Cerebellar cortex (tissue), 1 donor: ENCODE measurements around the gene ATP7A.
"Not testable (repeated sequence)": the region's sequence is repeated elsewhere in the genome, so short reads cannot be mapped to it uniquely, and the experiment has no call there.

ENCODE experiments used
- DNase-seq: peaks from one replicate; pipeline ENCODE4 v3.0.0-alpha.2; 2015; ENCODE audit warnings: low spot score

Gene ATP7A

DNA sequence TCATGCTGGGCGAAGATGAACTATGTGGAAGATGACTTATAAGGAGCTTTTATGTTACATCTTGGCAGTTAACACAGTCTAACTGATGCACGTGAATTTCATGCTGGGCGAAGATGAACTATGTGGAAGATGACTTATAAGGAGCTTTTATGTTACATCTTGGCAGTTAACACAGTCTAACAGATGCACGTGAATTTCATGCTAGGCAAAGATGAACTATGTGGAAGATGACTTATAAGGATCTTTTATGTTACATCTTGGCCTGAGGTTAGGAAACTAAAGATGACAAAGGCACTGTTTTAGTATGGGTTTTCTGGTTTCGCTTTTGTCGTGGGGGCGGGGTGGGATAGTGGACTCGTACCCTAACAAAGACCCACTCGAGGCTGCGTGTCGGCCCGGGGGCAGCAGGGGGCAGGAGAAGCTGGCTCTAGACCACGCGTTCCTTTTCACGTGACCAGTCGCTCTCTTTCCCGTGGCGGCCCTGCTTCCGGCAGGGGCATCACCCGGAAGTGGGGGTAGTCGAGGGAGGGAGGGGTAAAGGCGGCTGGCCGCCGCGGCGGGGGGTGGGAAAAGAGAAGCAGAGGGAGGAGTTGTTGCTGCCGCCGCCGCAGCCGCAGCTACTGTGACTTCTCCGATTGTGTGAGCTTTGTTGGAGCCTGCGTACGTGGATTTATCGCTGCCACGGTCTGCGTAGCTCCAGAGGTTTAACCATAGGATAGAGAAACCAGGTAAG, at the start of gene ATP7A:
TSS of gene ATP7A (plus strand) at position 586 of the 733 bp plus-strand sequence. CDS start 60,949 bp downstream, outside the sequence.
- DNase-seq: peak; percentile 70

DNA sequence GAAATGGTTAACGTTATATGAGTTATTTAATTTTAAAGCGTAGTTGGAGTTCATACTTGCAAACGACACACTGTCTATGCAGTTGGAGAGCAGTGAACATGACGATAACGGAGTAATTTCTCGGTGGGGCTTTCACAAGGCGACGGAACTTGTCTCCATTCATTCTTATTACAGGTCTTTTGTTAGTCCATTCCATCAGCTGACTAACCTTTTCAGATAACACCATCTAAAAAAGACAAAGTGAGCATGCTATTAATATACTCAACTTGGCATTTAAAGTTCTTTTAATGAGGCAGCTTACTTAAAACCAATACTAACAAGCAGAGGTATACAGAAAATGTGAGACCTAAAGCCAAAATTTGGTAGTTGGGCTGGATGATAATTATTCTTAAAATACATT, 35.1 kb upstream of the ATP7A start:
- DNase-seq: no peak

DNA sequence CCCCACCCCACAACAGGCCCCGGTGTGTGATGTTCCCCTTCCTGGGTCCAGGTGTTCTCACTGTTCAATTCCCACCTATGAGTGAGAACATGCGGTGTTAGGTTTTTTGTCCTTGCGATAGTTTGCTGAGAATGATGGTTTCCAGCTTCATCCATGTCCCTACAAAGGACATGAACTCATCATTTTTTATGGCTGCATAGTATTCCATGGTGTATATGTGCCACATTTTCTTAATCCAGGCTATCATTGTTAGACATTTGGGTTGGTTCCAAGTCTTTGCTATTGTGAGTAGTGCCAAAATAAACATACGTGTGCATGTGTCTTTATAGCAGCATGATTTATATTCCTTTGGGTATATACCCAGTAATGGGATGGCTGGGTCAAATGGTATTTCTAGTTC, 29.1 kb upstream of the ATP7A start:
- not testable (repeated sequence) for DNase-seq

DNA sequence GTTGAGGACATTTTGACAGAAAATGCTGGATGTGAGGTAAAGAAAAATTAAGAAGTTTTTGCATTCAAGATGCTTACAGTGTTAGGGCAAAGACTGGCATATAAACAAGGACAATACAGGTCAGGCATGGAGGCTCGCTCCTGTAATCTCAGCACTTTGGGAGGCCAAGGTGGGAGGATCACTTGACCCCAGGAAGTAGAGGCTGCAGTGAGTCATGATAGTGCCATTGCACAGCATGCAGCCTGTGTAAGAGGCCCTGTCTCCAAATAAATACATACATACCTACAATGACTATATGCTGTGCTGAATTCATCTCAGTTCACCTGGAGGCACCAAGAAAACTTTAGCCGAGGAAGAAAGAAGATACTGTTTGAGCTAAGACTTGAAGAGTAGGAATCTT, 17.6 kb upstream of the ATP7A start:
- DNase-seq: no peak

DNA sequence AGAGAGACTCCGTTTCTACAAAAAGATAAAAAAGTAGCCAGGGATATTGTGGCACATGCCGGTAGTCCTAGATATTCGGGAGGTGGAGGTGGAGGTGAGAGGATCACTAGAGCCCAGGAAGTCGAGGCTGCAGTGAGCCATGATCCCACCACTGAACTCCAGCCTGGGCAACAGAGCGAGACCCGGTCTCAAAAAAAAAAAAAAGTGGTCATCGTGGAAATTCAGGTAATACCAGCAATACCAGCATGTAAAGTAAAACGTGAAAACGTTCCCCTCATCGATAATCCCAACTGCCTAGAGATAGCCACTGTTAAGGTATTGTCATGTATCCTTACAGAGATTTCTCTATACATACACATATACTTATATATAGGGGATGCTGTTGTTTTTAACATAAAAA, 16.8 kb upstream of the ATP7A start:
- no peak for DNase-seq

DNA sequence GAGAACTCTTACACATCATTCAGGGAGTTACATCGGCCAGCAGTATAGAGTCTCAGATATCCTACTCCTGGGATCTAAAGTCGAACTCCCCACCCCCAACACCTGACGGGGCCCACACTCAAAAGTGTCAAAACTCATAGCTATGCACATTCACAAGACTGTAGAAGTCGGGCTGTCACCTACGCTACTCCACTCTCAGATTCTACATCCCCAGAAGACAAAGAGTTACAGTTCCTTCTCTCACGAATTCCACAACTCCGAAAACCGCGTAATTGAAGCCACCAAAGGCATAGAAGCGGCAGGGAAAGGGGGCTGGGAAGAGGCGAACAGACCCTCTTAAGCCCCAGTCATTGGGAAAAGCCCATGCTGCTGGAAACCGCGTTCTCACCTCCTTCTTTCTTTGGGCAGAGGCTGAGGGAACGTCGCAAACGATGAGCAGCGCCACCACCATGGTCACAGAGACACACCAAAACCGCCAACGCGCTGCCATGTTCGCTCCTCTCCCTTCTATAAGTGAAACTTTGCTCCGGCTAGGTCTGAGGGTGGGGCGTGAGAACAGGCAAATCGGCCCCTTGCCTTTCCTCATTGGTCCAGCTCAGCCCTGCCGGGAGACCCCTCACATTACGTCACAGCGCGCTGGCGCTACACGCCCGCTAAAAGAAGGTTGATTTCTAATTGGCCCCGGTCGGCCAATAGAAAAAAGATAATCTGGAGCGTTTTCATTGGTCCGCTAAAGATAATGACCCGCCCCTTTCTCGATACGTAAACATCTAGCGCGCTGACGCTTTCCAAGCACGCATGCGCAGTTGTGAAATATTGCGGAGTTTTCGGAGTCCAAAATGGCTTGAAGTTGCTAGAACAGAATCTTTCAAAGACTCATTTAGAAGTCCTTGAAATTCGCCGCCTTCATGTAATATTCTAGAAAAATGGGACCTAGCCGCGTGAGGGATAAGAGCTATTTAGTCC, 15.3 kb upstream of the ATP7A start, which contains the start of gene MAGT1:
TSS of gene MAGT1 (minus strand) at position 515 of the 966 bp plus-strand sequence. CDS start at position 490, 25 bp downstream.
- DNase-seq: peak; percentile 97

DNA sequence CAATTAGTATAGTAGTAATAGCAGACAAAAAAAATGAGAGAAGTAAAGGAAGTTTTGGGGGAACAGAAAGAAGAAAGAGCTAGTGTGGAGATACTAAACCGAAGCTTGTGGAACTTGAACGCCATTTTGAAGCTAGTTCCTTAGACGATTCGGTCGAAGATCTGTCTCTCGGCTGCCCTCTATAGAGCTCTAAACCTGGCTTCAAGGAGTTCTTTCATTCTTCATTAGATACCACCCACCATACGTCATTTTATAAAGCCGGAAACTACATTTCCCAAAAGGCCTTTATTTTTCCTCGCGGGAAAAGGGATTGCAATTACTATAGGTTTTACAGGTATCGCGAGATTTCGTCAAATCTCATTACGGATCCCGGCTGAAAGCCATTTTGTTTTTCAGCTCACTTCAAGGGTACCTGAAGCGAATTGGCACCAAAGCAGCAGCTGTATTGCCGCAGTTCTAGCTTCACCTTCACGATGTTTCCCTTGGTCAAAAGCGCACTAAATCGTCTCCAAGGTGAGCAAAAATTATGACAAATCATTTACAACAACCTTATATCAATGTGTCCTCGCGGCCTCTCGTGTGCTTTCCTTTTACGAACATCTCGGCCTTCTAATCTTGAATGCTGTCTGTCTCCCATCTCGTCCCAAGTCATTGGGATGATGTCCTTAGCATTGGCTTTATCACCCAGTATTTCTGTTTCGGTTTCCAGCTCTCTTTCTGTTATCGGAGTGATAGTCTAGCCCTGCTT, 11.2 kb upstream of the ATP7A start, which contains the start of gene COX7B:
TSS of gene COX7B (plus strand) at position 388 of the 748 bp plus-strand sequence. CDS start at position 474, 86 bp downstream.
- DNase-seq: peak; percentile 98

DNA sequence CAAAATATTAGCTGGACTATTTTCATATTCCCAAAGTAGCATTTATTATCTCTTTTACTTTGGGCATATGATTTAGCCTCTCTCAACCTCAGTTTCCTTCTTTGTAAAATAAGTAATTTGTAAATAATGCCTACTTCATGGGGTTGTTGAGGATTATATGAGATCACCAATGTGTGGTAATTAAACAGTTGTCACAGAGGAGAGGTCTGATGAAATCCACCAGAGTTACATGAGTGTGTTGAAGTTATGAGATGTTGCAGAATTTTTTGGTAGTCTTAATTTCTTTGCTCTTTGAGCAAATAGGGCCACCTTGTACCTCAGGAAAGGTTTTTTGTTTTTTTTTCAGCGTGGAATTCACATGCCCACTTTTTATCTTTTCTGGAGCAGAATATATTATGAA, 9.8 kb upstream of the ATP7A start:
- DNase-seq: no peak

DNA sequence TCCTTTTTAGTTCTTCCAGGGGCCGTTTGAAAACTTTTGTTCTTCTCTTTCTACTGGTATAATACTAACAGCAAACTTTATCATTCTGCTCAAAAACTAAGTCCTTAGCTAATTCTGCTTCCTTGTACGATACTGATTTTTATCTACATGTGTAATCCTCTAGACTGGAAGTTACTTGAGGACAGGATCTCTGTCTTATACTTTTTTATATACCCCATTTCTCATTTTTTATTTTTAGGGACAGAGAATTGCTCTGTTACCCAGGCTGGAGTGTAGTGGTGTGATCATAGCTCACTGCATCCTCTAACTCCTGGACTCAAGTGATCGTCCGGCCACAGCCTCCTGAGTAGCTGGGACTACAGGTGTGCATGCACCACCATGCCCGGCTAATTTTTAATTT, 9.0 kb upstream of the ATP7A start:
- no peak for DNase-seq

DNA sequence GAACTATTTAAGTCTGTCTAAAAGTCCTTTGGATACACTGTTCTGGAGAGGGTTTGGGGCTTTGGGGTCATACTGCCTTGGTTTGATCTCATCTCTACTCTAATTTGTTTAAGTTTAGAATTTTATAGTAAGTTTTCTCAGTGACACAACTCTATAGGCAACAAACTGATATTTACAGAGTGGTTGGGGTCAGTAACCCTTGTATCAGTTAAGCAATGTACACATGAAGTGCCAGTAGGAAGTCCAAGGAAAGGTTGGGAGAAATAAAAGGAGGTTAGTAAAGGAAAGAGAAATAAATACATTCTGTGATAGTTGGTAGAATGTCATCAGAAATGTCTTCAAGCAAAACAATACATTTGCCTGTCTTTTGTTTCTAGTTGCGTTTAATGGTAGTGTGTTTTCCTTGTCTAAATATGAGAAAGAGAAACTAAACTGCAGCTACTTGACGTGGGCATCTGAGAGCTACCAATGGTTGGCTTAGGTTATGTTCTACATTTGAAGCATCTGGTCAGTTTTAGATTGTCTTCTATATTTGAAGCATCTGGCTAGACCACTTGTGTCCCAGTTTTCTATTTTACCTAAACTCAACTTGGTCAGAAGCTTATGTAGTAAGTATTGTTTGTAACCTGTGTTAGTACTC, 6.9 kb downstream of the ATP7A start:
- DNase-seq: no peak

DNA sequence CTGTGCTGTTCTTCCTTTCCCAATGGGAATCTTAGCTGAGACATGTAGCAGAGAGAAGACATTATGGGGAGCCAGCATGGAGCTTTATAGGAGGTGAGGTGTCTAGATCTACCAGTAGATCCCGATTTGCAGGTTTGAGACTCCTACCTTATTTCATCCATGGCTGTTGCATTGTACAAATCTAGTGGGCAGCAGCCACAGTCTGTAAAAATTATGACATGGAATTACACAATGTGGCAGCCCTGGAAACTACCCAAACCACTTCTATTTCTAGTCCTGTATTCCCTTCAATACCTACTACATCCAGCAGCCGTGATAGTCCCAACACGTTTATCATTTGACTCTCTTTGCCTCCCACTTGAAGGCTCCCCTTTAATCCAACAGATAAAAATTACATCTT, 8.1 kb downstream of the ATP7A start:
- DNase-seq: no peak

DNA sequence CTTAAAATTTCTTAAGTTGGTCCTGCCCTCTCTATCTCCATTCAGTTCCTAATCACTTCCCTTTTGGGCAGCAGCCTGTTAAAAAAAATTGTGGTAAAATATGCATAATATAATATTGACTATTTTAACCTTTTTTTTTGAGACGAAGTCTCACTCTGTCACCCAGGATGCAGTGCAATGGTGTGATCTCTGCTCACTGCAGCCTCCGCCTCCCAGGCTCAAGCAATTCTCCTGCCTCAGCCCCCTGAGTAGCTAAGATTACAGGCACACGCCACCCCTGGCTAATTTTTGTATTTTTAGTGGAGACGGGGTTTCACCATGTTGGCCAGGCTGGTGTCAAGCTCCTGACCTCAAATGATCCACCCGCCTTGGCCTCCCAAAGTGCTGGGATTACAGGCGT, 8.9 kb downstream of the ATP7A start:
- DNase-seq: not testable (repeated sequence)

DNA sequence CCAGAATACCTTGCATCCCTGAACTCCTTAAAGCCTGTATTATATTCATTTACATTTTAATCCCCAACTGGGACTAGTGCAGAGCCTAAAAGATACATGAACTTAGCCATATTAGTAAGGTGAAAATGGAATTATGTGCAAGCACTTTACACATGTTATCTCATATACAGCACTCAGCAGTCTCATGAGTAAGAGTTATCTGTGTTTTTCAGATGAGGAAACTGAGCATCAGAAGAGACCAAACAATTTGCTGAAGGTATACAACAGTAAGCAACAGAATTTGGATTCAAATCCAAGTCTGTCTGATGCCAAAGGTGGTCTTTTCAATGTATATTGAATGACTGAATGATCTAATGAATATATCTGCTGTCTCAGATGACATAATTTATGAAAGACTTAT, 12.3 kb downstream of the ATP7A start:
- no peak for DNase-seq

DNA sequence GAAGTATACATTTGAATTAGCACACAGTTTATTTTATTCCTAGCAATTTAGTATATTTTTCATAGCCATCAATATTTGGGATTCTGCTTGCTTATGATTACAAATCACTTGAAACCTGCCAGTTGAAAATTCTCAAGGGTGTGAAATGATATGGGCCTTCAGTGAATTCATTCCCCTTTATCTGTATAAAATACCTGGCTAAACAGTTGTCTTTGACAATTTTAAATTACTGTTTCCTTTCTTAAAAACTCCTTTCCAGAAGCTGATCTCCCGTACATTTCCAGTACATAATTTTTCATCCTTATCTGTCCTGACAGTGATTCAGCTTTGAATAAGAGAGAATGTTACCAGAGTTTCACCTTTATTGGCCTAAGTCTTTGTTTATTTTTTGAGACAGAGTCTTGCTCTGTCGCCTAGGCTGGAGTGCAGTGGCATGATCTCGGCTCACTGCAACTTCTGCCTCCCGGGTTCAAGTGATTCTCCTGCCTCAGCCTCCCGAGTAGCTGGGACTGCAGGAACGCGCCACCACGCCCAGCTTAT, 13.9 kb downstream of the ATP7A start:
- no peak for DNase-seq

DNA sequence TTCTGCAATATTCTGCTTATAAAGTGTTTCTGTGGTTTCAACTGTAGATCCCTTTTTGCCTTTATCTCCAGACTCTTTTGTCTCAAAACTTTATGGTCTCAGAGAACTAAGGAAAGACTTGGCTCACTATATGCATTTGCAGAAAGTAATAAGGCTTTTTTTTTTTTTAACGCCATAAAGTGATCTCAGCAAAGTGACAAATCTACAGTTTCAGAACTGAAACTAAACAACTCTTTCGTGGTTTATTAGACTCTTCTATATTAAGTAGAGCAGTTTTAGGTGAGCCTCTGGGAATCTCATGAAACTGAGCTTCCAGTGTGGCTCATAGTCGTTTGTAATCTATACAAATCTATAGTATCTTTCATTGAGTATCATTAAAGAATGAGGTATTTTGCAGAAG, 15.3 kb downstream of the ATP7A start:
- DNase-seq: no peak

DNA sequence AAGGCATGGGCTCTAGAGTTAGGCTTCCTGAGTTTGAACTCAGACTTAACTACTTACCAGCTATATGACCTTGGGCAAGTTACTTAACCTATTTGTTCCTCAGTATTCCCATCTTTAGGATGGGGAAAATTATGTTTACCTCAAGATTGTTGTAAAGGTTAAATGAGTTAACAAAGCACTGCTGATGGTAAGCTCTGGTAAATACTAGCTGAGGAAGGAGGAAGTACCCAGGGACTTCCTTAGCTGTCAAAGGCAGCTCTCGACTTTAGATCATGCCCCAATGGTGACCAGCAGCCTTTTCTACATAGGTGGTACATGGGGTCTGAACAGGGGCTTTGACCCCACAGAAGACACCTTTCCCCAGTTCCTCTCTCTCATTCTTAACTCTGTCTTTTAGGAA, 20.1 kb downstream of the ATP7A start:
- DNase-seq: no peak

DNA sequence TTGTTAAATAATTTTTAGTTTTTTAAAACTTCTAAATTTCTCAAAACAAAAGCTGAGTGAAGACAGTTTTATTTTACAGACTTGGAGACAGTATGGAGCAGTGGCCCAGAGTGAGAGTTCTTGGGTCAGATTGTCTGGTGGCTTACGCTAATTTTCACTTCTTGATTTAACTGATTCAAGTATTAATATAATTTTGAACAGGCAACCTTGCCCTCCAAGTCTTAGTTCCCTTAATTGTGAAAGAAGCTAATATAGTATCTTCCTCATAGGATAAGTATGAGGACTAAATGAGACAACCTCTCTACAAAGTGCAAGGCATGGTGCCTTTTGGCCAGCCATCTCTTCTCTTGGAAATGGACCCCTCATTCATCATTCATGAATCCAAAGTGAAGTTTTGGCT, 25.4 kb downstream of the ATP7A start:
- DNase-seq: no peak

DNA sequence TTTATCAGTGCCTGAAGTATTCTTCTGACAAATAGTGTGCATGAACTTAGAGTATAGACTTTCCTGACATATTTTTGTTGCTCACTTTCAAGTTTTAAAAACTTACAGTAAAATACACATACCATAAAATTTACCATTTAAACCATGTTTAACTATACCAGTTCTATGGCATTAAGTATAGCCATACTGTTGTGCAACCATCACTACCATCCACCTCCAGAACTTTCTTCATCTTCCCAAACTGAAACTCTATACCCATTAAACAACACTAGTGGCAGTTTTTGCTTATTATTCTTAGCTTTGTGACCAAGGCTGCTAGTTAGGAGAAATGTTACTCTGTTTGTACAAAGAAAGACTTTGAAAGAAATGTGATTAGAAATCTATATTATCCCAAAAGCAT, 25.8 kb downstream of the ATP7A start:
- DNase-seq: no peak

DNA sequence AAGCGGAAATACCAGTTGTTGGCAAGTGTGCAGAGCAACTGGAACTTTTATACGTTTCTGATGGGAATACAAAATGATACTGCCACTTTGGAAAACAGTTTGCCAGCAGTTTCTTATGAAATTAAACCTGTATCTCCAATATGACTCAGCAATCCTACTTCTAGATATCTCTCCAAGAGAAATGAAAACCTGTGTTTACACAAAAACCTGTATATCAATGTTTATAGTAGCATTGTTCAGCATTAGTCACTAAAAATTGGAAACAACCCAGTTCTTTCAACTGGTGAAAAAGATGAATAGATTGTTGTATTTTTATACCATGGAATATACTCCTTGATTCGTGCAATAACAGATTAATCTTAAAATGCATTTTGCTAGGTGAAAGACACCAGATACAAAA, 26.8 kb downstream of the ATP7A start:
- no peak for DNase-seq

DNA sequence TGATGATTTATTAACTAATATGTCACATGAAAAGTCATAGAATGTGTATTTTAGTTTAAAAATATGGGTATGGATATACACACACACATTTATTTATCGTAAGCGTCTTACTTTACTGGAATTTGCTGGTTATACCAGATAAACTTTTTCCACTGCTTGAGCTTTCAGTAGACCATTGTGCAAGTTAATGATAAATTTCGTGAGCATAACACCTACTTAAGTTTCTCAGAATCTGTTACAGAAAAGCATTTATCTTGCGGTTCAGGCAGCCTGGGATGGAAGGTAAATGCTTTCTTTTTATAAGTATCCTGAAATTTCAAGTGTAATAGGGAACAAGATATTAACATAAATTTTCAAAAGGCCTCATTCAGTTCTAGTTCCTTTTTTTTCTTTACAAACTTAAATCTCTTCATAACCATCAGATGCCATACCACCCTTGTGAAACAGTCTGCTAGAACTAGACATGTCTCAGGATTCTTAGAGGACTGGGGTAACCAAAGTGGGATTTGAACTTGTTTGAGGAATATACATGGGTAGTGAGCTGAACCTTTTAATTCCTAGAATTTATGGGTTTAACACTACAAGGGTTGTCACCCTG, 27.7 kb downstream of the ATP7A start:
- DNase-seq: no peak

DNA sequence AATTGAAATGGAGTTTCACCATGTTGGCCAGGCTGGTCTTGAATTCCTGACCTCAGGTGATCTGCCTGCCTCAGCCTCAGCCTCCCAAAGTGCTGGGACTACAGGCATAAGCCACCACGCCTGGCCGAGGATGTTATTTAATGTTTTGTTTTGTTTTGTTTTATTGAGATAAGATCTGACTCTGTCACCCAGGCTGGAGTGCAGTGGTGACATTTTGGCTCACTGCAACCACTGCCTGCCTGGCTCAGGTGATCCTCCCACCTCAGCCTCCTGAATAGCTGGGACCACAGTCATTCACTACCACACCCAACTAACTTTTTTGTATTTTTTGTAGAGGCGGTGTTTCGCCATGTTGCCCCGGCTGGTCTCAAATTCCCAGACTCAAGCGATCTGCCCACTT, 34.5 kb downstream of the ATP7A start:
- DNase-seq: not testable (repeated sequence)
